Peyer's patch (tissue), 4 donors: ENCODE data around the gene PTGES. TPM values are rescaled to one million over a fixed set of nuclear protein-coding genes. Genes with fewer than 3 reads are reported as not detected.
"Not testable (repeated sequence)": the region's sequence is repeated elsewhere in the genome, so short reads cannot be mapped to it uniquely, and the experiment has no call there.

ENCODE experiments used
- DNase-seq, 3 donors: peaks; one replicate each; pipeline ENCODE4 v3.0.0-alpha.2; 2017 to 2019
- H3K27ac ChIP-seq, 4 donors: fragments of 200-600 bp; sonication (generic); one replicate each; pipeline ENCODE4 v1.5.1; 2016 to 2019
- H3K27me3 ChIP-seq, 2 donors: fragments of 200-600 bp; sonication (generic); one replicate each; pipeline ENCODE4 v1.5.1; 2019
- H3K36me3 ChIP-seq, 3 donors: fragments of 200-600 bp; sonication (generic); one replicate each; pipeline ENCODE4 v1.5.1; 2016 to 2019
- H3K4me1 ChIP-seq, 4 donors: fragments of 200-600 bp; sonication (generic); one replicate each; pipeline ENCODE4 v1.5.1; 2016 to 2019
- H3K4me3 ChIP-seq, 4 donors: fragments of 200-600 bp; sonication (generic); 1 replicate in 3 of 4; 2 replicates in 1 of 4; pipeline ENCODE4 v1.5.1; 2016 to 2019; ENCODE audit warnings: mild to moderate bottlenecking in 1 of 4
- H3K9me3 ChIP-seq, 4 donors: fragments of 200-600 bp; sonication (generic); one replicate each; pipeline ENCODE4 v1.5.1; 2016 to 2019; ENCODE audit warnings: mild to moderate bottlenecking in 1 of 4
- CTCF ChIP-seq, 6 experiments: fragments of 450-650 bp in 4 of 6; fragments of 200-600 bp in 2 of 6; sonication (generic) in 1 of 6; IDR thresholded peaks; one replicate each; pipeline ENCODE4 v1.5.1; 2017 to 2019; ENCODE audit warnings: antibody characterized with exemption in 6 of 6, mild to moderate bottlenecking in 3 of 6, moderate library complexity in 1 of 6
- POLR2A ChIP-seq, 2 donors: fragments of 450-650 bp; IDR thresholded peaks; one replicate each; pipeline ENCODE4 v1.5.1; 2017; ENCODE audit warnings: antibody characterized with exemption in 2 of 2, mild to moderate bottlenecking in 2 of 2, moderate library complexity in 2 of 2
- total RNA-seq, 4 donors: library from RNA; depleted of rRNA; stranded (reverse); fragments of >200 nt; gene quantifications; one replicate each; pipeline ENCODE4 v1.1.0, GENCODE V29; 2016

Gene PTGES
- total RNA-seq, 4 donors from 2014 or later = 1.8 to 8.7 (median 6.8) TPM

- Histone ChIP-seq H3K9me3 (no peaks in the 10 kb centered on the region), H3K27ac (peak overlapping the region; percentile 32 to 63 (median 48)), H3K36me3 (no peaks in the 10 kb centered on the region), H3K4me3 (peak overlapping the region; percentile 15 to 43 (median 31)), H3K27me3 (no peaks in the 10 kb centered on the region), H3K4me1 (peaks cover 0 to 25% (median 0%) of the 10 kb centered on the region in 4 donors)
- DNase-seq = peak in 2 of 3 donors; percentile 63
- TF ChIP-seq POLR2A (IDR thresholded peaks at IDR 0.05) (no peak), CTCF (IDR thresholded peaks at IDR 0.05) (no peak)
Measured at GRCh38 chr9:129751841-129752801, 721 bp downstream of the PTGES start.

GRCh38 chr9:129750013-129750638, 2.7 kb downstream of the PTGES start:
- no peaks in the 10 kb centered on the region for H3K36me3 ChIP-seq
- no peaks in the 10 kb centered on the region for H3K9me3 ChIP-seq
- H3K4me3 ChIP-seq = no peak overlapping the region
- peaks cover 0 to 21% (median 0%) of the 10 kb centered on the region in 4 donors for H3K4me1 ChIP-seq
- H3K27me3 ChIP-seq = no peaks in the 10 kb centered on the region
- DNase-seq = no peak
- no peak for TF ChIP-seq CTCF (IDR thresholded peaks at IDR 0.05)
- no peak for TF ChIP-seq POLR2A (IDR thresholded peaks at IDR 0.05)
- no peak overlapping the region for H3K27ac ChIP-seq

DNA sequence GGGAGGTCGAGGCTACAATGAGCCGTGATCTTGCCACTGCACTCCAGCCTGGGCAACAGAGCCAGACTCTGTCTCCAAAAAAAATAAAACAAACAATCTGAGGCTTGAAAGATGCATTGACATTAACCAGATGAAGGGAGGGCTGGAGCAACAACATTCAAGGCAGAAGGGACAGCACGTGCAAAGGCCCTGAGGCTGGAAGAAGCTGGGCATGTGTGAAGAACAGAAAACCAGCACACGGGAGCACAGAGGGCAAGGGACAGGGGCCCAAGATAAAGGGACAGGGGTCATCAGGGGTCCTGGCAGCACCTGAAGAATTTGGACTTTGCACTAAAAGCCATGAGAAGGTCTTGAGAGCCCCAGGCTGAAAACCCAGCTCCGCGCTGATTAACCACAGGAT, 3.3 kb downstream of the PTGES start:
- Histone ChIP-seq H3K4me1 (peaks cover 0 to 21% (median 0%) of the 10 kb centered on the region in 4 donors), H3K4me3 (no peak overlapping the region), H3K9me3 (no peaks in the 10 kb centered on the region), H3K36me3 (no peaks in the 10 kb centered on the region), H3K27me3 (no peaks in the 10 kb centered on the region), H3K27ac (no peak overlapping the region)
- TF ChIP-seq POLR2A (IDR thresholded peaks at IDR 0.05) (no peak), CTCF (IDR thresholded peaks at IDR 0.05) (no peak)
- no peak for DNase-seq

GRCh38 chr9:129749052-129749451, 3.8 kb downstream of the PTGES start:
- not testable (repeated sequence) for H3K9me3 ChIP-seq, DNase-seq, H3K4me3 ChIP-seq, H3K27ac ChIP-seq, H3K36me3 ChIP-seq, H3K27me3 ChIP-seq
- peaks cover 0 to 21% (median 0%) of the 10 kb centered on the region in 4 donors for H3K4me1 ChIP-seq

- Histone ChIP-seq H3K9me3 (no peaks in the 10 kb centered on the region), H3K27ac (no peak overlapping the region), H3K27me3 (no peaks in the 10 kb centered on the region), H3K4me1 (peaks cover 0 to 19% (median 0%) of the 10 kb centered on the region in 4 donors), H3K36me3 (no peaks in the 10 kb centered on the region), H3K4me3 (no peak overlapping the region)
- DNase-seq = no peak
- no peak for TF ChIP-seq POLR2A (IDR thresholded peaks at IDR 0.05)
- TF ChIP-seq CTCF (IDR thresholded peaks at IDR 0.05) = no peak
Measured at GRCh38 chr9:129748249-129748648, 4.6 kb downstream of the PTGES start.
